Astrocyte of the hippocampus (primary cell): ENCODE measurements around the gene ENO1.
"Not testable (repeated sequence)": the region's sequence is repeated elsewhere in the genome, so short reads cannot be mapped to it uniquely, and the experiment has no call there.

Source experiments
- DNase-seq: peaks from one replicate; pipeline ENCODE4 v3.0.0; 2011; ENCODE audit warnings: low read depth, low spot score

Gene ENO1

DNA sequence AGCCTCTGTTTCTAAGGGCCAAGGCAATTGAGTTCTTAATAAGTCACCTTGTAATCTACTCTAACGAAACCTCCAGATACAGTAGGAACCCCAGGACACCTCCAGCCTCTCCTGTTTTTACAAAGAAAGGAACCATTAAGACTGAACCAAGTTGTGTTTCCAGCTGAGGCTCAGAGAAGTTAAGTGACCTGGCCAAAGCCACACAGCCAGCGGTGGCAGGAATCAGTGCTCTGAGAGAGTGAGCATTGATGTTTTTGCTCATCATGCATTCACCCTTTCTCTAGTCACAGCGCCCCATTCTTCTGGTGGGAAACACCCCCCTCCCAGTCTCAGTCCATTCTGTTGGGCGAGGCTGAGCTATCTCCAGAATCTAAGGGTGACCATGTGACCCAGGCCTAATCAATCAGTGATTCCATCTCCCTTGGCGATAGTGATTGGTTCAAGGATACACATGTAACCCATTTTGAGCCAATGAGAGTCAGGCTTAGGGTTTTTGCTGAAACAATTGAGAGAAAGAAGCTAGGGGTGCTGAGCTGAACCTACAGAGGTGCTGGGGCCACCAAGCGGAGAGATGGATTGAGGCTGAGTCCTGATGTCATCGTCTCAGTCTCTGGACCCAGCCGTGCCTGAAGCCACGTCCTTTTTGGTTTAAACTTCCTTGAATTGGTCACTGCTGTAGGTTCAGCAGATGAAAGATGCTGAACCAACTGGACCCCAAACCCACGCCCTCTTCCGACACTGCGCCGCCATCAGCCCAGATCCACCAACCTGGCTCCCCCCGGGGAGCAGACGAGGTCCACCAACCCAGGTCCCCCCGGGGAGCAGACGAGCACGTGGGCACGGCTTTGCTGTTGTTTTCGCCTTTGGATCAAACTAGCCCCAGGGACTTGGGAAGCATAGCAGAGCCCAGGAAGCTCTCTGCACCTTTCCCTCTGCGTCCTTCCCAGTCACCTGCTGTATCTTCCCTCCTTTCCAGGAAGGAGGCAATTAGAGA lies 33.1 kb downstream of the ENO1 start:
- DNase-seq = no peak

DNA sequence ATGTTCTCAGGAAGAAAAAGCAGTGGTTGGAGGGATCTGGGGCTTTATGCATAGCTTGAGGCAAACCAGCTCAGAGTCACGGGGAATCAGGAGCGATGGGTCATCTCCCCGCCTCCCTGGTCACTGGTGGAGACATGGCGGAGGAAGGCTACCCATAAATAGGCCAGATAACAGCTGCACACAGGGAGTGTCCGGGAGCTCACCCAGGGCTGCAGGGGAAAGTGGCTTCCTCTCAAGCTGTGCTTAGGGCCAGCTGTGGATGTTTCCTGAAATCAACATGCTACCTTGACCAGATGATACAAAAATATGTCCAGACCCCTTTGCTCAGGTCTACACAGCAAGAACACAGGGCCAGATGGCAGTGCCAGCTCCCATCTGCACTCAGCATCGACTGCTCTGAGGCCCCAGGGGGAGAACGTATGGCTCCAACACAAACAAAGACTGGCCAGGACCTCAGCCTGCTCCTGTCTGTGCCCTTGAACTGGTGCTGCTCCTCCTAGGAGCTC lies 33.9 kb downstream of the ENO1 start:
- DNase-seq = no peak

DNA sequence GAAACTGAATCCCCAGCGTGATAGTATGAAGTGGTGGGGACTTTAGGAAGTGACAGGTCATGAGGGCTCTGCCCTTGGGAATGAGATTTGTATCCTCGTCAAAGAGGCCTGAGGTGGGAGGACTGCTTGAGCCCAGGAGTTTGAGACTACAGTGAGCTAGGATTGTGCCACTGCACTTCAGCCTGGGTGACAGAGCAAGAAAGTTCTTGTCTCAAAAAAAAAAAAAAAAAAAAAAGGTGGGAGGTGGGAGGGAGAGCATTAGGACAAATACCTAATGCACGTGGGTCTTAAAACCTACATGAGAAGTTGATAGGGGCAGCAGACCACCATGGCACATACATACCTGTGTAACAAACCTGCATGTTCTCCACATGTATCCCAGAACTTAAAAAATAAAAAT lies 37.1 kb downstream of the ENO1 start:
- no peak for DNase-seq

DNA sequence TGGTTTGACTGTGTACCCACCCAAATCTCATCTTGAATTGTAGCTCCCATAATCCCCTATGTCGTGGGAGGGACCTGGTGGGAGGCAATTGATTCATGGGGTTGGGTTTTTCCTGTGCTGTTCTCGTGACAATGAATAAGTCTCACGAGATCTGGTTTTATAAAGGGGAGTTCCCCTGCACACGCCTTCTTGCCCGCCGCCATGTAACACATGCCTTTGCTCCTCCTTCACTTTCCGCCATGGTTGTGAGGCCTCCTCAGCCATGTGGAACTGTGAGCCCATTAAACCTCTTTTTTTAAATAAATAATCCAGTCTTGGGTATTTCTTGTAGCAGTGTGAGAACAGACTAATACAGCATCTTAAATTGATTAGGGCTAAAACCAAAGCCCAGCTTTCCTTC lies 38.5 kb downstream of the ENO1 start:
- no peak for DNase-seq

DNA sequence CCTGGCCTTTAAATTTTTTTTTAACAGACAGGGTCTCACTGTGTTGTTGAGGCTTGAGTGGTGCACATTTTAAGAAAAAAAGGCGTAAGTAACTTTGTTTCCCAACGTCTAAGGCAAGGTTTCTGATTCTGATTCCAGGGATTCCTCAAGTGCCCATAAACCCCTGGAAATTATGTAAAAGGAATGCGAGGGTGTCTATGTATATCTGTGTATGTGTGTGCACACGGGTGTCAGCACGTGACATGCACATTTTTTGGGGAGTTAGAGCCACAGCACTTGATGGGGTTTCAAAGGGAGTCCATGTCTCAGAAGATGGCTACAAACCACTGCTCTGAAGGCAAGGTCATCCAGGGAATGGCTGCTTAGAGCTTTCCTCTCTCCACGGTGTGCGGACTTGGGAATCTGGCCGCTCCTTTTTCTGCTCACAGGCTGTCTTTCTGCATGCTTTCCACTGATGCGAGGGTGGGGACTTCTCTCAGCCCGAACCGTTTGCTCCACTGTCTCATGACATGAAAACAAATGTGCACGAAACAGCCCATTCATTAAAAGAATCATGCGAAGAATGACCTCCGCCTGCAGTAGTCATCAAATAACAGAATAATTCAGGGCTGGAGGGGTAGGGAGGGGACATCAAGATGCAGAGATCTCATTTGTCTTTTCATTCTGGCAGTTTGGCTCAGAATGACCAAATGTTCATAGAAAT lies 42.4 kb downstream of the ENO1 start:
- DNase-seq = no peak

DNA sequence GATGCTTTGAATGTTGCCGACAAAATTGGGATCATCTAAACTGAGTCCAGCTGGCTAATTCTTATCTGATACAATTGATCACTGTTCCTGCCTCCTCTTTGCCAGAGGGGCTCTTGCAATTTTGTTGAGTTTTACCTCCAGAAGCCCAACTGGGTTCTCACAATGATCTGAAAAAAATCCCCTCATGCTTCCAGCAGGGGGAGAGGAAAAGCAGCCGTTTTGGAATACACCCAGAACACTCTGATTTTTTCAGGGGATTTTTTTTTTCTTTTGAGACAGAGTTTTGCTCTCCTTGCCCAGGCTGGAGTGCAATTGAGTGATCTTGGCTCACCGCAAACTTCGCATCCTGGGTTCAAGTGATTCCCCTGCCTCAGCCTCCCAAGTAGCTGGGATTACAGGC lies 47.1 kb downstream of the ENO1 start:
- DNase-seq = no peak

DNA sequence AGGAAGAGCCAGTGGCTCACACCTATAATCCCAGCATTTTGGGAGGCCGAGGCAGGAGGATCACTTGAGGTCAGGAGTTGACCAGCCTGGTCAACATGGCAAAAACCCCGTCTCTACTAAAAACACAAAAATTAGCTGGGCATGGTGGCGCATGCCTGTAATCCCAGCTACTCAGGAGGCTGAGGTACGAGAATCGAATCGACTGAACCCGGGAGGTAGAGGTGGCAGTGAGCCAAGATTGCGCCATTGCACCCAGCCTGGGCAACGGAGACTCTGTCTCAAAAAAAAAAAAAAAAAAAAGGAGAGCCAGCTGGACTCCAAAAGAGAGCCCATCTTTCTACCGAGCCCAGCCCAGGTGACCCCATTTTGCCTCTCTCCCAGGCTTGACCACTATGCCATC lies 47.8 kb downstream of the ENO1 start:
- DNase-seq = not testable (repeated sequence)

DNA sequence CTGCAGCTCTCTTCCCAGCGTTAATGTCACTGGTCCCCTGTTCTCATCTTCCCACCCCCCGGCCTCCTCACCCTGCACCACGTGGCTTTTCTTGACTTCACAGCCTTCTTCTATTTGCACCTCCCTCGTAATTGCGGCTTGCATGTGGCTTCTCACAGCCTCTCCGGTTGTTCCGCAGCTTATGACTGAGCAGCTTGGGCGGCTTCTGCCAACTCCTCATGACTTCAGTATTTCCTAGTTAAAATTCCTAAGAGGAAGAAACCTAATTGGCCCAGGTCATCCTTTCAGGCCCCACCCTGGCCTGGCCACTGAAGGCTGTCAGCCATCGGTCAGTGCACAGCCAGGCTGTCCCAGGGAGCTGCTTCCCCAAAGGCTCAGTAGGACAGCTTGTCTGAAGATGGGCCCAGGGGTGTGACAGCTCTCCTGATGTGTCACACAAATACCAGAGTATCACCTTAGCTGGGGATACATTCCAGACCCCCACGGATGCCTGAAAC lies 52.5 kb downstream of the ENO1 start:
- peak; percentile 71 for DNase-seq

DNA sequence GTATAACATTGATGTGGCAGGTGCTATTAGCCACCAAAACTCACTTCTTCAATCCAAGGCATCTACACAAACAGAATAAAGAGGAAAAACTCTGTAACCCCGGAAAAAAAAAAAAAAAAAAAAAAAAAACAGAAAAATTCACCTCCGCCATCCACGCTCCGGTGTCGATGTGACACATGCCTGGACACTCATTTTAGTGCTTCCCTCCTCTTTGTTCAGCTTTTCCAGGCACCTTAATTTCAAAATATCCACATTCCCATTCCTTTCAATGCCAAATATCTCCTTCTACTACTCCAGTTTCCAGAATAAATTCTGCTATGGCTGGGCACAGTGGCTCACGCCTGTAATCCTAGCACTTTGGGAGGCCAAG lies 55.2 kb downstream of the ENO1 start:
- DNase-seq = no peak

DNA sequence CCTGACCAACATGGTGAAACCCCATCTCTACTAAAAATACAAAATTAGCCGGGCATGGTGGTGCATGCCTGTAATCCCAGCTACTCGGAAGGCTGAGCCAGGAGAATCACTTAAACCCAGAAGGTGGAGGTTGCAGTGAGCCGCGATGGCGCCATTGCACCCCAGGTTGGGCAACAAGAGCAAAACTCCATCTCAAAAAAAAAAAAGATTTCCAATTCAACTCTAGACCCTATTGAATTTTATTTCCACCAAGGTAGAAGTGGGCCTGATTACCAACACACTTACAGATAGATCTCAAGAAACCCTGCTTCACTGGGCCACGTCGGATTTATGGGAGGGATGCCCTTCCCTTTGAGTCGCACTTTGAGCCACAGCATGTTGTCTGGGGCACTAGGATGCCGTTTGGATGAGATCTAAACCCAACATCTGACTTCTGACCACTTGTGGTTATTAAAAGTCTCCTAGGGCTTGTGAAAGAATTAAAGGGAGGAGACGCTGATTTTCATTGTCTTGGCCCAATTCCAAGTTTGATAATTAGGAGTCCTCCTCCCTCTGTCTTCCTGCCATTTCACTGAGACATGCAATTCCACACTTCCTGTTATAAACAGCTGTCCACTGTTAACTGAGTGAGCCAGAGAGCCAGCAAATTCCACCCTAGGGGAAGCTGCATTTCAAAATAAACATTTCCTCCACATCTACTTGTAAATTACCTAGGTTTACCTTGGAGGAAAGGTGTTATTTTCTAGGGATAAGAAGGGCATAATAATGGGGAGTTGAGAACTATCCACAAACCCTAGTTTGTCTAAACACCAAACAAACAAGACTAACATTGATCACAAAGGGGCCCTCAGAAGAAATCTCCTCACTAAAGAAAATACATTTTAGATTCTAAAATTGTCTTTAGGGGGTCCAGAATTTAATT lies 55.9 kb downstream of the ENO1 start:
- DNase-seq = peak; percentile 46

DNA sequence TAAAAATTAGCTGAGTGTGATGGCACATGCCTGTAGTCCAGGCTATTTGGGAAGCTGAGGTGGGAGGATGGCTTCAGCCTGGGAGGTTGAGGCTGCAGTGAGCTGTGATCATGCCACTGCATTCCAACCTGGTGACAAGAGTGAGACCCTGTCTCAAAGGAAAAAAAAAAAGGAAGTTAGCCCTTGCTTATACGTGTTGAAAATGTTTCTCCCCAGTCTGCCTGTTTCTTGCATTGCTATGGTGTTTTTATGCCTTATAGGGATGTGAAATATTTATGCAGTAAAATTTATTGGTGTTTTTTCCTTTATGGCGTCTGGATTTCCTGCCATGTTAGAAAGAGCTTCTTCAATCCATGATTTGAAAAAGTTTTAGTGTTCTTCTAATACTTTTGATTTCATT lies 57.4 kb downstream of the ENO1 start:
- DNase-seq = no peak

DNA sequence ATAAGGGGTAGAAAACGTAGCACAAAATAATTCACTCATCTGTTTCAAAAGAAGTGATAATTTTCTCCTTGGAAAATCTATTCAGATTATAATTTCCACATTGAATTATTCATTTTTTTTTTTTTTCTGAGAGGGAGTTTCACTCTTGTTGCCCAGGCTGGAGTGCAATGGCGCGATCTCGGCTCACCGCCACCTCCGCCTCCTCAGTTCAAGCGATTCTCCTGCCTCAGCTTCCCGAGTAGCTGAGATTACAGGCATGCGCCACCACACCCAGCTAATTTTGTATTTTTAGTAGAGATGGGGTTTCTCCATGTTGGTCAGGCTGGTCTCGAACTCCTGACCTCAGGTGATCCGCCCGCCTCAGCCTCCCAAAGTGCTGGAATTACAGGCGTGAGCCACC lies 59.7 kb downstream of the ENO1 start:
- not testable (repeated sequence) for DNase-seq

DNA sequence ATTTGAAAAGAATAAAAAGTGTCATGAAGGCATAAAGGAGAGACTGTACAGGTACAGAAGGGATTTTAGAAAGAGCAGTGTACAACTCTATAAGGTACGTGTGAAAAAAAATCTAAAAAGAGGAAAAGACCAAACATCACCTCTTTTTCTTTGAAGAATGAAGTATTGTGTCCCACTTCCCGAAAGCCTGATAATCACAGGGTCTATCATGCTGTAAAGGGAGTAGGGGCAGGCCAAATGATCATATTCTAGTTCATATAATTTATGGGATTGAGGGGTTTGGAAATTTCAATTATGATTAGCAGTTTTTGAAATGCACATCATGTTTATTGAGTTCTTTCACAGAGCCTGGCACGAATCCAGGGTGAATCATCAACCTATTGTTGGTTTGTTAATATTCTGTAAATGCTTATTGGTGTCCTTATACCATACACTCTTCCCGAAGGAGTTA lies 60.1 kb downstream of the ENO1 start:
- DNase-seq = peak; percentile 79

DNA sequence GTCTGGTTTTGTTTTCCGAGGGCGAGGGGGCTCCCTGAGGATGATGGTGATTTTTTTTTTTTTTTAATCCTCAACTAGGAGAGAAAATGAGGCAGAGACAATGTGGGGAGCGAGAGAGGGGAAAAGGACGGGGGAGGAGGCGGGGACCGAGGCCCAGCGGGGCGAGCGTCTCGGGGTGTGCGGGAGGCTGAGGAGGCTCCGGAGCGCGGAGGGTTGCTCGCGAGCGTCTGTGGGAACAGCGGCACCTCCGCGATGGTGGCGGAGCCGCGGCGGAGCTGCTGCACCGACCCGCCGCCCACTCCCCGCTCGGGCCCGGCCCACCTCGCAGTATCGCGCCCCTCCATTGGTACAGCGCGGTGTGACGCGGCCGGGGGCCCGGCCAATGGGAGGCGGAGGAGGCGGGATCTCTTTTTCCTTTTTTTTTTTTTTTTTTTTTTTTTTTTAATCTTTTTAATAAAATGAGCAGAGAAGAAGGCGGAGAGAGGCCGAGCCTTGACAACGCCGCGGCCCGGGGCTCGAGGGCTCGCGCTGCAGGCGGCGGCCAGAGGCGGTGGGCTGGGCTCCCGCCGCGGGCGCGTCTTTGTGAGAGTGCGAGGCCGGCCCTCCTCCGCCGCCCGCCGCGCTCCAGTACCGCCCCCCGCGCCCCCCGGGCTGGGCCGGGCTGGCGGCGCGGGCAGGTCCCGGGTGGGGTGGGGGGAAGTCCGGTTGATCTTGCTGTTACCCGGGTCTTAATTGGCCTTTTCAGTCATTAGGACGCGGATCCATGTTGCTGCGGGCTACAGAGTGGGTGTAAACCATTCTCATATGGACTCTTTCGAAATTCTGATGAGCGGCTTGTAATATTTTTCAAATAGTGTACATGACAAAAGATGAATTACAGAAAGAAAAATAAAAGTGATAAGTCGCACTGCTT lies 60.8 kb downstream of the ENO1 start, which contains the start of gene RERE:
TSS of gene RERE (minus strand) at position 229 of the 913 bp plus-strand sequence.
- peak; percentile 98 for DNase-seq

DNA sequence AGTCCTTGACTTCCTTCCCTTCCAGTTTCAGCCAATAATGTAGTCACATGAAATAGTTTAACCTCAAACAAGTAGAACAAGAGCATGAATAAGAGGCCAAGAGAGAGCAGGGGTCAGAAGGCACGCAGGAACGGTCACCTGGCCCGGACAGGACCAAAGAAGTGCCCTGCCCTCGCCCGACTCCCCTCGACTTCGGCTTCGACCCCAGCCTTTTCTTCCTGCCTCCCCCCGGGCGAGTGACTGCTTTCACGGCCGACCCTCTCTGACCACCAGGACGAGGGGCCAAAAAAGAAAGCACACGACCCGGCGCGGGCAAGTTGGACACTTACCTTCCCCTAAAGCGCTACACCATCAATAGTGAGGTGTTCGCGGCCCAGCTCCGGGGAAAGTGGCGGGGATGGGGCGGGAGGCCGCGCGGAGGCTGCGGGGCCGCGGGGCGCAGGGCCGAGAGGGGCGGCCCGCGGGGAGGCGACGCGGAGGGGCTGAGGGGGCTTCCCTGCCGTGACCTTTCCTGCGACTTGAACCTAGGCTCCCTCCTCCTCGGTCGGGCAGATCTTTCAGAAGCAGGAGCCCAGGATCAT lies 61.6 kb downstream of the ENO1 start:
- DNase-seq = no peak

DNA sequence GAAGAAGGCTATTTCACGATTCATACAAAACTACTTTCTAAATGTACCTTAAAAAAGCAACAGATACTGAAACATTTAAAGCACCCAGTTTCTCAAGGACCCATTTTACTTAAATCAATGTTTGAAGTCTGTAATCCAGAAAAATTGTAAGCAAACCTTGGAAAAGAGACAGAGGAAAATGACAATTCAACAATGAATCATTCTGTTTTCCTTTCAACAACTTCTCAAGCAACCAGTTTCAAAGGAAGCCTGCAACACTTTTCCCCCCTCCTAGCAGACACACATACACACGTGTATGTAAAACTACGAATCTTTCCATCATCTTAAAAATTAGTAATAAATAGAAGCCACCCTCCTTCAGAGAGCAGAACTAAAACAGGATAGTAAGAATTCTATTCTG lies 62.2 kb downstream of the ENO1 start:
- no peak for DNase-seq

DNA sequence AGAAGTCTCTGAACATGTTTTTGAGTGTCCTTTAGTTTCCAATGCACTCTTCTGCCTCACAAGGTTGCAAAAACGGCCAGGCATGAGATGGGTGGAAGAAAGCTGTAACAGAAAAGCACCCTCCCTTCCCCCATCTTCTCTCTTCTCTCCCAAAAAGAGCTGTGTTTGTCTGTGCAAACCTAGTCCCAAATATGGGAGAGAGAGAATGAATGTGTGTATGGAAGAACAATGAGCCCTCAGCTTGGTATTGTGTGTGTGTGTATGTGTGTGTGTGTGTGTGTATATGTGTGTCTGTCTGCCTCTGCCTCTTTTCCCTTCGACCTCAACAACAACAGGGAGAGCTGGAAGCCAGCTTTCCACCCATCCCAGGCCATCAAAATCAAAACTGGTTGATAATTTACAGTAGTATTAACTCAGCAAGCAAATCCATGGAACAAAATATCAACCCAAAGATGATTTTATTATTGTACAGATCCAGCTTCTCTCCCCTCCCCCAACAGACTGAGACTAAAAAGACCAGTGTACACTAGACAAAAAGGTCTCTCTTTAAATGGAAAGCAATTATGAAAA lies 62.8 kb downstream of the ENO1 start:
- peak; percentile 61 for DNase-seq

DNA sequence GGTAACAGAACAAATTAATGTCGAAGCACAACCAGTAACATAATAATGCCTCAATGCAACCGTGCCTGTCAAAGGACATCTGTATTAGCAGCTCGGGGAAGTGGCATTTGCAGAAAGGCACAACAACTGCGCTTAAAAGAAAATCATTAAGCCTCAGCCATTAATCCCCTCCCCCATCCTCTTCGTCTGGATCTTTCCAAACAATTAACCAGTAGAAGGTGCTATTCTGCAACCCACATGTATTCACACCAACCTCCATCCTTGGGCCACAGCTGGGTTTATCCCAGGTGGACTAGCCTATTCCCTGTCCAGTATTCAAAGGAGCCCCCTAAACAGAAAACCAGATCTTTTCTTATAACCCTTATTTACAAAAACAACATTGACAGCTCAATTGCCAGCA lies 63.6 kb downstream of the ENO1 start:
- no peak for DNase-seq

DNA sequence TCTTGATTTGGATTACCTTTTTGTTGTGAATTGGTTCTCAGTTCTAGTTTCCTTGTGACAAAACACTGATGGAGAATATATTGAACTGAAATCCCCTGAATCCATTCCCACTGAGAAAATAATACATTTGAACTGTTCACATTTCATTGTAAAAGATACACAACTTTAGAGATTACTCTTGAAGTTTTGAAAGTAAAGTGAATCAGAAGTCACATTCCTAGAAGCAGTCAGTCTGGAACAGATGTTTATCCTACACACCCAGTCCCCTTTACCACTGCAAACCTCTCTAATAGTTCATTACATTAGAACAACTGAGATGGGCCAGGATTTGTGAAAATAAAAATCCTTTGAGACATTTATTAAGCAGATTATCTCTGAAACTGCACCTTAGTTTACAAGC lies 64.5 kb downstream of the ENO1 start:
- DNase-seq = no peak
